Body of pancreas (tissue), 4 donors: ENCODE measurements around the gene OR52W1.

Experiments used
- POLR2A ChIP-seq, 3 donors: fragments of 450-650 bp; IDR thresholded peaks; one replicate each; pipeline ENCODE4 v1.6.1; 2016; ENCODE audit warnings: antibody characterized with exemption in 3 of 3, mild to moderate bottlenecking in 2 of 3
- TF ChIP-seq, protein P1 (sequence below), 7 experiments: fragments of 450-650 bp in 4 of 7; fragments of 200-600 bp in 3 of 7; sonication (generic) in 3 of 7; IDR thresholded peaks; one replicate each; pipeline ENCODE4 v1.5.1; 2016 to 2019; ENCODE audit warnings: antibody characterized with exemption in 7 of 7

DNA sequence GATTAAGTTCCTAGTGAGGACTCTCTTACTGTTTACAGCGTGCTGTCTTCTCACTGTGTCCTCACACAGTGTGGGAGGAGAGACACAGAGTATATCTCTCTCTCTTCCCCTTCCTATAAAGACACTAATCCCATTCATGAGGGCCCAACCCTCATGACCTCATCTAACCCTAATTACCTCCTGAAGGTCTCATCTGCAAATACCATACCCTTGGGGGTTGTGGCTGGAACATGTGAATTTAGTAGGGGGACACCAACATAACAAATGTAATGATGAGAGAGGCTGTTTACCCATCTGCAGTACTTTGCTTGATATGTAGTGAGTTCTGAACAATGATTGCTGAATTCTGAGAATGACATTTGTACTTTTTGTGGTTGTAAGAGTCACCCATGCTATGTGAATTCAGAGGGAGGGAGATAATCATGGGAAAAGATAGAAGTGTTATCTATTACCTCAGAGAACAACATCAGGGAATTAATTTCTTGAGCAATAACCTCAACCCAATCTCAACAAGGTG is 4.9 kb upstream of the OR52W1 start:
- TF ChIP-seq, protein P1, sequence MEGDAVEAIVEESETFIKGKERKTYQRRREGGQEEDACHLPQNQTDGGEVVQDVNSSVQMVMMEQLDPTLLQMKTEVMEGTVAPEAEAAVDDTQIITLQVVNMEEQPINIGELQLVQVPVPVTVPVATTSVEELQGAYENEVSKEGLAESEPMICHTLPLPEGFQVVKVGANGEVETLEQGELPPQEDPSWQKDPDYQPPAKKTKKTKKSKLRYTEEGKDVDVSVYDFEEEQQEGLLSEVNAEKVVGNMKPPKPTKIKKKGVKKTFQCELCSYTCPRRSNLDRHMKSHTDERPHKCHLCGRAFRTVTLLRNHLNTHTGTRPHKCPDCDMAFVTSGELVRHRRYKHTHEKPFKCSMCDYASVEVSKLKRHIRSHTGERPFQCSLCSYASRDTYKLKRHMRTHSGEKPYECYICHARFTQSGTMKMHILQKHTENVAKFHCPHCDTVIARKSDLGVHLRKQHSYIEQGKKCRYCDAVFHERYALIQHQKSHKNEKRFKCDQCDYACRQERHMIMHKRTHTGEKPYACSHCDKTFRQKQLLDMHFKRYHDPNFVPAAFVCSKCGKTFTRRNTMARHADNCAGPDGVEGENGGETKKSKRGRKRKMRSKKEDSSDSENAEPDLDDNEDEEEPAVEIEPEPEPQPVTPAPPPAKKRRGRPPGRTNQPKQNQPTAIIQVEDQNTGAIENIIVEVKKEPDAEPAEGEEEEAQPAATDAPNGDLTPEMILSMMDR (IDR thresholded peaks at IDR 0.05), result no peak
- TF ChIP-seq POLR2A (IDR thresholded peaks at IDR 0.05), result no peak
